GM23338 (cell line): ENCODE results near the gene ACVR1C.

Experiments
- CTCF ChIP-seq, 2 experiments: fragments of 200-600 bp in 1 of 2; sonication (generic) in 1 of 2; conservative IDR thresholded peaks; 2 replicates each; pipeline versions ENCODE4 v1.5.1 to v1.6.1; 2016 to 2017; ENCODE audit warnings: antibody characterized with exemption in 2 of 2, low read depth in 2 of 2, mild to moderate bottlenecking in 2 of 2, moderate library complexity in 1 of 2
- EZH2 ChIP-seq: fragments of 200-600 bp; sonication (generic); IDR thresholded peaks from one replicate; pipeline ENCODE4 v1.8.0; 2017; ENCODE audit warnings: antibody characterized with exemption, mild to moderate bottlenecking, low read depth; ENCODE audit not compliant: unreplicated experiment
- EZH2phosphoT487 ChIP-seq: fragments of 200-600 bp; sonication (generic); IDR thresholded peaks from one replicate; pipeline ENCODE4 v1.8.1; 2018; ENCODE audit warnings: antibody characterized with exemption; ENCODE audit not compliant: unreplicated experiment
- POLR2AphosphoS5 ChIP-seq: IDR thresholded peaks from 2 replicates; pipeline ENCODE4 v1.6.1; 2016; ENCODE audit warnings: antibody characterized with exemption, low read depth

- TF ChIP-seq CTCF (conservative IDR thresholded peaks at IDR 0.05; ENCODE audit: low read depth in 2 of 2) (no peak), EZH2 (no peak), POLR2AphosphoS5 (no peak), EZH2phosphoT487 (no peak)
Measured at GRCh38 chr2:157592374-157592773, 36.3 kb downstream of the ACVR1C start.
